ENCODE data around the gene PBRM1.

DNA sequence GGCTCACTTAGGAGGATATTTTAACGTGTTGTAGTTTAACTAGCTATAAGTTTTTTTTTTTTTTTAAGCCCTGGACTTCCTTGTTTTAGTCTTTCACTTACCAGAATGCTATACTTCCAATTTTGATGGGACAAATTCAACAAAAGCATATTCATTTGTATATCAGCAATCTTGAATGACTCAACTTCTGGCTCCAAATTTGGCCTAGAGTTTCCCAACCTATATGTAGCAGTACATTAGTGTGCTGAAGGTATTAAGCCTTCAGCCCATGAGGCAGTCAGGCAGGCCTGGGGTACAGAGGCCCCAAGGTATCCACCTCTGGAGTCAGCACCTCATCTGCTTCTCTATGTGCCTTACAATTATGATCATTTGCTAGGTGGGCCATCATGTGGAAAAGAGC, 5.9 kb downstream of the PBRM1 start:
- TF ChIP-seq, protein P1, sequence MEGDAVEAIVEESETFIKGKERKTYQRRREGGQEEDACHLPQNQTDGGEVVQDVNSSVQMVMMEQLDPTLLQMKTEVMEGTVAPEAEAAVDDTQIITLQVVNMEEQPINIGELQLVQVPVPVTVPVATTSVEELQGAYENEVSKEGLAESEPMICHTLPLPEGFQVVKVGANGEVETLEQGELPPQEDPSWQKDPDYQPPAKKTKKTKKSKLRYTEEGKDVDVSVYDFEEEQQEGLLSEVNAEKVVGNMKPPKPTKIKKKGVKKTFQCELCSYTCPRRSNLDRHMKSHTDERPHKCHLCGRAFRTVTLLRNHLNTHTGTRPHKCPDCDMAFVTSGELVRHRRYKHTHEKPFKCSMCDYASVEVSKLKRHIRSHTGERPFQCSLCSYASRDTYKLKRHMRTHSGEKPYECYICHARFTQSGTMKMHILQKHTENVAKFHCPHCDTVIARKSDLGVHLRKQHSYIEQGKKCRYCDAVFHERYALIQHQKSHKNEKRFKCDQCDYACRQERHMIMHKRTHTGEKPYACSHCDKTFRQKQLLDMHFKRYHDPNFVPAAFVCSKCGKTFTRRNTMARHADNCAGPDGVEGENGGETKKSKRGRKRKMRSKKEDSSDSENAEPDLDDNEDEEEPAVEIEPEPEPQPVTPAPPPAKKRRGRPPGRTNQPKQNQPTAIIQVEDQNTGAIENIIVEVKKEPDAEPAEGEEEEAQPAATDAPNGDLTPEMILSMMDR (conservative IDR thresholded peaks at IDR 0.05 in 1 of 2, IDR thresholded peaks at IDR 0.05 in 1 of 2; ENCODE audit: low read depth in 1 of 2, low read length in 2 of 2), result no peak
- TF ChIP-seq EZH2 (IDR thresholded peaks at IDR 0.05; ENCODE audit: low read length, missing control alignments), result no peak

Data from fibroblast of lung (primary cell).